Central memory CD8-positive, alpha-beta T cell (primary cell): ENCODE results near the gene SKIL.

Source experiments
- ATAC-seq: fragments of 150-1000 bp; cut with Tn5 transposase; replicated peaks from 2 replicates; pipeline ENCODE4 v1.10.0; 2022; ENCODE audit warnings: mild to moderate bottlenecking, moderate FRiP score, moderate number of reproducible peaks; ENCODE audit not compliant: poor library complexity, severe bottlenecking; ENCODE audit errors: extremely low read depth
- DNase-seq, 2 donors: peaks; one replicate each; pipeline ENCODE4 v3.0.0; 2021; ENCODE audit warnings: low spot score in 2 of 2
- H3K27ac Mint-ChIP-seq: one replicate; pipeline ENCODE4 v1.8.0; 2022; ENCODE audit warnings: low read depth, mild to moderate bottlenecking, moderate library complexity, mixed read lengths
- H3K27me3 Mint-ChIP-seq: one replicate; pipeline ENCODE4 v1.8.0; 2022; ENCODE audit warnings: mixed read lengths
- H3K36me3 Mint-ChIP-seq: one replicate; pipeline ENCODE4 v1.8.0; 2022; ENCODE audit warnings: mild to moderate bottlenecking, moderate library complexity, mixed read lengths; ENCODE audit not compliant: insufficient read depth
- H3K4me1 Mint-ChIP-seq: one replicate; pipeline ENCODE4 v1.8.0; 2022; ENCODE audit warnings: mixed read lengths
- H3K4me3 Mint-ChIP-seq: one replicate; pipeline ENCODE4 v1.8.0; 2022; ENCODE audit warnings: mild to moderate bottlenecking, moderate library complexity, mixed read lengths
- H3K9me3 Mint-ChIP-seq: one replicate; pipeline ENCODE4 v1.8.0; 2022; ENCODE audit warnings: mixed read lengths

SKIL gene

DNA sequence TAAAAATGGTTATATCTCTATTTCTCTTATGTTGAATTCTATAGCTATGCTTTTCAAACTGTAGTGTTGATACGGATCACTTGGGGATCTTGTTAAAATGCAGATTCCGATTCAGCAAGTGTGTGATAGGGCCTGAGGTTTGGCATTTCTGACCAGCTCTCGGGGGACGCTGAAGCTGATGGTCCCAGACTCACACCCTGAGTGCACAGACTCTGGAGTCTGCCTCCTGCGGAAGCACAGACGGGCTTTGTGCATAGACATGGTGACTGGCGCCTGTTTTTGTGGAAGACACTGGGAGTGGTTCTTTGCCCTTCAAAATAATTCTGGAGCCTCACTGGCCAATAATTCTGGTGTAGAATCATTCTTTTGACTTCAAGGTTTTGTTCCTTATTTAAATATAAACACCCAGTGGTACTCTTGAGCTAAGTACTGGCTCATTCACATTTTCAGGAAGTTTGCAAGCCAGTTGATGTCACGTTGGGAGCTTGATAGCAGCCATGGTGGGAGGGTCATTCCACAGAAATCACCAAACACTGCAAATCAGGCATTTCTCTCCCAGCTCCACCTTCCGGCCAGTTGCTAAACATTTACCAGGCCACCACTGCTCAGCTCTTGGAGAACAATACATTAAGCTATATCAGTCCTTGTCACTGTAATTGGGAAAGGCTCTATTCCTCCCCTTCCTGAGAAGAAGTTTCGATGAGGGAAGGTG, 80.3 kb downstream of the SKIL start:
- H3K36me3 Mint-ChIP-seq: peaks cover 5% of the 10 kb centered on the region
- no peak overlapping the region for H3K4me3 Mint-ChIP-seq
- no peaks in the 10 kb centered on the region for H3K4me1 Mint-ChIP-seq
- DNase-seq: no peak
- ATAC-seq: no peak
- H3K27me3 Mint-ChIP-seq: peaks cover 42% of the 10 kb centered on the region
- H3K9me3 Mint-ChIP-seq: no peaks in the 10 kb centered on the region
- no peak overlapping the region for H3K27ac Mint-ChIP-seq

DNA sequence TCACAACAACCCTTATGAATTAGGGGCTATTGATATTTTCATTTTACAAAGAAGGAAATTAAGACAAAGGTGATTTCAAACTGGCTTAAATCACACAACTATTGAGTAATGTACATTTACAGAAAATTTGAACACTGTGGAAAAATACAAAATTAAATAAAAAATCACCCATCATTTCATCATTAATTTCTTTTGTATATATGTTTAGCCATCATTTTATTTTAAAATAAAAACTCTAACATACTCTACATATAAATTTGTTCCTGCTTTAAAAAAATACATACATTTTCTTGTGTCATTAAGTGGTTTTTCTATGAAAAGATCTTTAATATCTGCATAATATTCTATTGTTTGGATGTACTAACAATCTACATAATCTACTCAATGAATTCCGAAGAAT, 81.3 kb downstream of the SKIL start:
- ATAC-seq: no peak
- no peak overlapping the region for H3K4me3 Mint-ChIP-seq
- peaks cover 44% of the 10 kb centered on the region for H3K27me3 Mint-ChIP-seq
- no peak for DNase-seq
- peaks cover 5% of the 10 kb centered on the region for H3K36me3 Mint-ChIP-seq
- H3K27ac Mint-ChIP-seq: no peak overlapping the region
- no peaks in the 10 kb centered on the region for H3K9me3 Mint-ChIP-seq
- no peaks in the 10 kb centered on the region for H3K4me1 Mint-ChIP-seq

DNA sequence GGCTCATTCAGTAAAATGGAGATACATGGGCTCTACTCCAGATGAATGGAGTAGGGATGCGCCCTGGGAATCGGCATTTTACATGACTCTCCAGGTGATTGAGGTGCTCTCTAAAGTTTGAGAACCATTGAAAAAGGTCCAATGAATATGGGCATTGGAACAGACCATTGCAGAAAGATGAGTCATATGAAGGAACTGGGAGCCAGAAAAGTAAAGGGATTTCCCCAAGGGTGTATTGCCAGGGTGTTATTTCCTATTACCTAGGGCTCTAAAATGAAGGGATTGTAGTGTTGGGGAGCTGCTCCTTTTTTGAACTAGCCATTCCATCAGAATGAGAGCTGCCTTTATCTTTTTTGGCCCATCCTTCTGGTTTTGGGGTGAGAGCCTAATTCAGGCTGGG, 82.8 kb downstream of the SKIL start:
- Mint-ChIP-seq H3K4me1 (no peaks in the 10 kb centered on the region), H3K27me3 (peaks cover 44% of the 10 kb centered on the region), H3K36me3 (peaks cover 5% of the 10 kb centered on the region), H3K27ac (no peak overlapping the region), H3K4me3 (no peak overlapping the region), H3K9me3 (no peaks in the 10 kb centered on the region)
- DNase-seq (no peak), ATAC-seq (no peak)

DNA sequence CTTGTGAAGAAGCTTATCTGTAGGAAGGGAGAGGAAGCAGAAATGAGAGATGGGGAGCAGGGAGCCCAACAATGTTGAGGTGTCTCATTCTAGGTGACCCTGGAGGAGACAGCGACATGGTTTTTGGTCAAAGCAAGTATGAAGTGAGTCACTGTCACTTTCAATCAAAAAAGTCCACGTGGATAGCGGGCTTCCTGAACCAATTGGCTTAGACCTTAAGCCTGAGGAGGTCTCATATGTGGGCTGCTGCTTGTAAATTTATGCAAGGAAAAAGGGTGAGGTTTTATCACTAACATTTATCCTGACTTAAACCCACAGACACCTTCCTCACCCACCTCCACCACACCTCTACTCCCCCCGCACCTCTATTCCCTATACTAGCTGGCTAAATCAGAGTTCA, 83.9 kb downstream of the SKIL start:
- Mint-ChIP-seq H3K27me3 (peaks cover 44% of the 10 kb centered on the region), H3K36me3 (peaks cover 5% of the 10 kb centered on the region), H3K27ac (no peak overlapping the region), H3K4me3 (no peak overlapping the region), H3K4me1 (no peaks in the 10 kb centered on the region), H3K9me3 (no peaks in the 10 kb centered on the region)
- no peak for ATAC-seq
- DNase-seq: no peak

DNA sequence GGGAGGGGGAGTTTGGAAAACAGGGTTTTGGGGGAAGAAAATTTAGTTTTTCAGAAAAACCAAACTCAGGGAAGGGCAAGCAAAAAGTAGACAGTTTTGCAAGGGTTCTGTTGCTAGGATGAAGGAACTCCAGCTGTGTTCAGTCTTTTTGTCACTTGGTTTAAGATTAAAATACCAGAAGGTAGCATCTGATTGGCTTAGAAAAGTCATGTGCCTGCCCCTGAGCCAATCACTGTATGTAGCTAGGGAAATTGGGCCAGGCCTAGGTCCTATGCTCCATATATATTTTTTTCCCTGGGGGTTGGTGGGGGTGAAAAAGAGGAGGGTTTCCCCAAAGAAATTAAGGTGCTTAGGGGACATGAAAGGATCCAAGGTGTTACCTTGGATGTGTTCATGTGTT, 85.4 kb downstream of the SKIL start:
- ATAC-seq: no peak
- H3K36me3 Mint-ChIP-seq: peaks cover 5% of the 10 kb centered on the region
- H3K4me3 Mint-ChIP-seq: no peak overlapping the region
- peaks cover 40% of the 10 kb centered on the region for H3K27me3 Mint-ChIP-seq
- no peak for DNase-seq
- no peaks in the 10 kb centered on the region for H3K9me3 Mint-ChIP-seq
- no peaks in the 10 kb centered on the region for H3K4me1 Mint-ChIP-seq
- H3K27ac Mint-ChIP-seq: no peak overlapping the region

DNA sequence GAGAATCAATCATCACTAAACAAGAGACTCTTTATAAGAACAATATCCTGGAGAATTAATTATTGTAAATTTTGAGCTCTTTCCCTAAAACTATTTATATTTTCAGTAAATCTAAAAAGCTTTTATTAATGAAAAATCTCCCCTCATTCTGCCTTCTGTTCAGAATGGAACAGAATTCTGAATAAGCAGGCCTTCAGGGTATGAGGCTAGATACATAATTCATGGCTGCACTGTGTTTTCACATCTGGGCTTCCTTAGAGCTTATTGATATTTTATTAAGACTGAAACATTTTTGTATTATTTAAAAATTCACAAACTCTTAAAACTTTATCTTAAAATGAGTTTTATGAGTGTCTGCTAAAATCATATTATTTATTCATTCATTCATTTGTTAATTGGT, 85.9 kb downstream of the SKIL start:
- H3K36me3 Mint-ChIP-seq: peaks cover 3% of the 10 kb centered on the region
- no peaks in the 10 kb centered on the region for H3K4me1 Mint-ChIP-seq
- H3K27me3 Mint-ChIP-seq: peaks cover 43% of the 10 kb centered on the region
- no peak overlapping the region for H3K27ac Mint-ChIP-seq
- ATAC-seq (no peak), DNase-seq (no peak)
- no peaks in the 10 kb centered on the region for H3K9me3 Mint-ChIP-seq
- H3K4me3 Mint-ChIP-seq: no peak overlapping the region
